Neural progenitor cell (in vitro differentiated cells): Measurements from ENCODE around the gene PDE7B. TPM values are rescaled to one million over a fixed set of nuclear protein-coding genes. Genes with fewer than 3 reads are reported as not detected.

ENCODE experiments used
- DNase-seq: peaks from one replicate; pipeline ENCODE4 v3.0.0-alpha.2; 2016; ENCODE audit warnings: low spot score
- H2AFZ ChIP-seq: fragments of 200-600 bp; sonication (generic); replicated peaks from 2 replicates; pipeline ENCODE4 v1.6.1; 2016; ENCODE audit warnings: antibody characterized with exemption
- H3F3A ChIP-seq: fragments of 200-600 bp; sonication (generic); 2 replicates; pipeline ENCODE4 v1.6.1; 2016; ENCODE audit warnings: antibody characterized with exemption, low read depth
- H3K27ac ChIP-seq: fragments of 200-600 bp; sonication (generic); 2 replicates; pipeline ENCODE4 v1.5.1; 2016; ENCODE audit warnings: mild to moderate bottlenecking
- H3K27me3 ChIP-seq: fragments of 200-600 bp; sonication (generic); 2 replicates; pipeline ENCODE4 v1.6.1; 2016; ENCODE audit warnings: mild to moderate bottlenecking, moderate library complexity
- H3K36me3 ChIP-seq: fragments of 200-600 bp; sonication (generic); 2 replicates; pipeline ENCODE4 v1.5.1; 2016
- H3K4me1 ChIP-seq: fragments of 200-600 bp; sonication (generic); 2 replicates; pipeline ENCODE4 v1.6.1; 2016; ENCODE audit warnings: mixed run types
- H3K4me2 ChIP-seq: fragments of 200-600 bp; sonication (generic); 2 replicates; pipeline ENCODE4 v1.6.1; 2016
- H3K4me3 ChIP-seq: fragments of 200-600 bp; sonication (generic); 2 replicates; pipeline ENCODE4 v1.5.1; 2016
- H3K79me2 ChIP-seq: fragments of 200-600 bp; sonication (generic); 2 replicates; pipeline ENCODE4 v1.6.1; 2016; ENCODE audit warnings: low read depth
- H3K9ac ChIP-seq: fragments of 200-600 bp; sonication (generic); 2 replicates; pipeline ENCODE4 v1.6.1; 2016
- H3K9me3 ChIP-seq: fragments of 200-600 bp; sonication (generic); 2 replicates; pipeline ENCODE4 v1.5.1; 2016; ENCODE audit warnings: low read depth
- H4K20me1 ChIP-seq: fragments of 200-600 bp; sonication (generic); 2 replicates; pipeline ENCODE4 v1.6.1; 2016; ENCODE audit warnings: low read depth
- H3K27ac Mint-ChIP-seq: 3 replicates; pipeline ENCODE4 v1.8.0; 2021; ENCODE audit warnings: mixed read lengths
- H3K27me3 Mint-ChIP-seq: 2 replicates; pipeline ENCODE4 v1.8.0; 2022; ENCODE audit warnings: low read depth, mild to moderate bottlenecking, inconsistent platforms, moderate library complexity, mixed read lengths; ENCODE audit not compliant: insufficient read depth
- H3K36me3 Mint-ChIP-seq: 3 replicates; pipeline ENCODE4 v1.8.0; 2021; ENCODE audit warnings: mixed read lengths
- H3K4me1 Mint-ChIP-seq: 3 replicates; pipeline ENCODE4 v1.8.0; 2021; ENCODE audit warnings: mixed read lengths
- H3K4me3 Mint-ChIP-seq: 3 replicates; pipeline ENCODE4 v1.8.0; 2021; ENCODE audit warnings: mild to moderate bottlenecking, moderate library complexity, mixed read lengths
- H3K9me3 Mint-ChIP-seq: 3 replicates; pipeline ENCODE4 v1.8.0; 2020; ENCODE audit warnings: mixed read lengths
- EZH2 ChIP-seq: fragments of 200-600 bp; sonication (generic); IDR thresholded peaks from 2 replicates; pipeline ENCODE4 v1.6.1; 2017; ENCODE audit warnings: antibody characterized with exemption, mild to moderate bottlenecking, moderate library complexity
- EZH2phosphoT487 ChIP-seq: fragments of 200-600 bp; sonication (generic); IDR thresholded peaks from 2 replicates; pipeline ENCODE4 v1.6.1; 2017; ENCODE audit warnings: antibody characterized with exemption
- total RNA-seq: library from RNA; depleted of rRNA; stranded (reverse); fragments of >200 nt; gene quantifications from 2 replicates; pipeline ENCODE4 v1.2.3, GENCODE V29; 2015; ENCODE audit warnings: low replicate concordance
- TF ChIP-seq, protein P1 (sequence below): fragments of 200-600 bp; sonication (generic); IDR thresholded peaks from 2 replicates; pipeline ENCODE4 v1.5.1; 2017; ENCODE audit warnings: antibody characterized with exemption, mild to moderate bottlenecking

PDE7B gene
- total RNA-seq, 1 donor from 2014 or later: 0.04 TPM

DNA sequence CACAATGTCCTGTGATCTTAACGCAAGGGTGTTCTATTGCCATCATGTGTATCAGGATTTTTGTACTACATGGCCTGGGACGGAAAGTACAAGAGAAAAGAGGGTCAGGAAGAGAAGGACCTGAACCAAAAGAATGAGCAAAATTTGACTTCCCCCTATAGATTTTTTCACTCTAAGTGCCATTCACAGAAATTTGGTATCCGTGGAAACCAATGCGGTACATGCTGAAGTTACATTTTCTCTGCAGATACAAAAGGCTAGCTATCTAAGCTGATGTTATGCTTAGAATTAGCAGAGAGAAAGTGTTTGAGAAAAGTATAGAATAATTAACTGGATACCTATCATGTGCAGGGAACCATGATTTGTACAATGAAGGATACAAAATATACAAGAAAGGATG, 12.4 kb upstream of the PDE7B start:
- no peak overlapping the region for H3K4me2 ChIP-seq
- no peak overlapping the region for H3K4me3 Mint-ChIP-seq

DNA sequence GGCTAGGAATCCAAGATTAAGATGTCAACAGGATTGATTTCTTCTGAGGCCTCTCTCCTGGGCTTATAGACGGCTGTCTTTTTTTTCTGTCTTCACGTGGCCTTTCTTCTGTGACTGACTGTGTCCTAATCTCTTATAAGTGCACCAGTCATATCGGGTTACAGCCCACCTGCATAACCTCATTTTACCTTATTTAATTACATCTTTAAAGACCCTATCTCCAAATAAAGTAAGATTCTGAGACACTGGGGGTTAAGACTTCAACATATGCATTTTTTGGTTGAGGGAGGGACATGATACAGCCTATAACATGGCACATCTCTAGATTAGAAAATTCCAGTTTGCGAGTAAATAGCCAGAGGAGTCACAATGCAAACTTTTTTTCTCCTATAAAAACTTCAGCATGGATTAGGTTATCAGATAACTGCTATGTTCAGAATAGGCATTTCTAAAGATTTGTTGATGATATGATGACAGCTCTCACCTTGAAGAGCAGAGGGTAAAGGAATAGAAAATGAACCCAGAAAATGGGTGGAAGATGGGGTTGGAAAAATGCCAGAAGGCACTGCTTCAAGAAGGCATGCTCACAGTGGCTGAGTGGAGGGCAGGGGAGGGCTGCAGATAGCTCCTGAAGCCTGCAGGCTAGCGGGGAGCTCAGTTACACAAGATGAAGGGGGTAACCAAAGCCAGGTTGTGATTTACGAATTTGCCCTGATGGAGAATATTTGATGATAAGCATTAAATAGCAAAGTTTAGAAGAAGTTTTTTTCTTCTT, 8.7 kb upstream of the PDE7B start:
- H2AFZ ChIP-seq: no peak overlapping the region
- no peak overlapping the region for H3K27ac ChIP-seq
- no peaks in the 10 kb centered on the region for H3K36me3 ChIP-seq
- Mint-ChIP-seq H3K27ac (no peak overlapping the region), H3K9me3 (no peaks in the 10 kb centered on the region), H3K4me3 (no peak overlapping the region), H3K36me3 (no peaks in the 10 kb centered on the region), H3K4me1 (peaks cover 17% of the 10 kb centered on the region), H3K27me3 (no peaks in the 10 kb centered on the region)
- H4K20me1 ChIP-seq: no peaks in the 10 kb centered on the region
- no peak for DNase-seq
- no peak for TF ChIP-seq EZH2
- TF ChIP-seq, protein P1, sequence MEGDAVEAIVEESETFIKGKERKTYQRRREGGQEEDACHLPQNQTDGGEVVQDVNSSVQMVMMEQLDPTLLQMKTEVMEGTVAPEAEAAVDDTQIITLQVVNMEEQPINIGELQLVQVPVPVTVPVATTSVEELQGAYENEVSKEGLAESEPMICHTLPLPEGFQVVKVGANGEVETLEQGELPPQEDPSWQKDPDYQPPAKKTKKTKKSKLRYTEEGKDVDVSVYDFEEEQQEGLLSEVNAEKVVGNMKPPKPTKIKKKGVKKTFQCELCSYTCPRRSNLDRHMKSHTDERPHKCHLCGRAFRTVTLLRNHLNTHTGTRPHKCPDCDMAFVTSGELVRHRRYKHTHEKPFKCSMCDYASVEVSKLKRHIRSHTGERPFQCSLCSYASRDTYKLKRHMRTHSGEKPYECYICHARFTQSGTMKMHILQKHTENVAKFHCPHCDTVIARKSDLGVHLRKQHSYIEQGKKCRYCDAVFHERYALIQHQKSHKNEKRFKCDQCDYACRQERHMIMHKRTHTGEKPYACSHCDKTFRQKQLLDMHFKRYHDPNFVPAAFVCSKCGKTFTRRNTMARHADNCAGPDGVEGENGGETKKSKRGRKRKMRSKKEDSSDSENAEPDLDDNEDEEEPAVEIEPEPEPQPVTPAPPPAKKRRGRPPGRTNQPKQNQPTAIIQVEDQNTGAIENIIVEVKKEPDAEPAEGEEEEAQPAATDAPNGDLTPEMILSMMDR: no peak
- TF ChIP-seq EZH2phosphoT487: no peak
- no peaks in the 10 kb centered on the region for H3K4me1 ChIP-seq
- H3K9ac ChIP-seq: no peak overlapping the region
- no peaks in the 10 kb centered on the region for H3F3A ChIP-seq
- H3K79me2 ChIP-seq: no peaks in the 10 kb centered on the region
- no peaks in the 10 kb centered on the region for H3K9me3 ChIP-seq
- H3K27me3 ChIP-seq: no peaks in the 10 kb centered on the region
- H3K4me2 ChIP-seq: no peak overlapping the region
- no peak overlapping the region for H3K4me3 ChIP-seq

More for the DNA sequence above, 12.4 kb upstream of the PDE7B start:
- no peaks in the 10 kb centered on the region for H3K9me3 Mint-ChIP-seq
- Histone ChIP-seq H3K27me3 (no peaks in the 10 kb centered on the region), H4K20me1 (no peaks in the 10 kb centered on the region), H3K9ac (no peak overlapping the region), H3K36me3 (no peaks in the 10 kb centered on the region), H2AFZ (no peak overlapping the region), H3F3A (no peaks in the 10 kb centered on the region), H3K79me2 (no peaks in the 10 kb centered on the region), H3K9me3 (no peaks in the 10 kb centered on the region), H3K4me1 (no peaks in the 10 kb centered on the region), H3K27ac (no peak overlapping the region), H3K4me3 (no peak overlapping the region)
- H3K27me3 Mint-ChIP-seq: no peaks in the 10 kb centered on the region
- no peak overlapping the region for H3K27ac Mint-ChIP-seq
- TF ChIP-seq EZH2phosphoT487 (no peak), EZH2 (no peak)
- TF ChIP-seq, protein P1: no peak
- no peaks in the 10 kb centered on the region for H3K36me3 Mint-ChIP-seq
- DNase-seq: no peak
- H3K4me1 Mint-ChIP-seq: peaks cover 17% of the 10 kb centered on the region

- no peak overlapping the region for H3K4me3 ChIP-seq
- no peaks in the 10 kb centered on the region for H3K36me3 Mint-ChIP-seq
- H3K79me2 ChIP-seq: no peaks in the 10 kb centered on the region
- H3K27ac Mint-ChIP-seq: no peak overlapping the region
- H3K27ac ChIP-seq: no peak overlapping the region
- no peaks in the 10 kb centered on the region for H3K36me3 ChIP-seq
- H3K9me3 Mint-ChIP-seq: no peaks in the 10 kb centered on the region
- TF ChIP-seq EZH2 (no peak), EZH2phosphoT487 (no peak)
- TF ChIP-seq, protein P1: no peak
- H3K4me3 Mint-ChIP-seq: no peak overlapping the region
- no peaks in the 10 kb centered on the region for H4K20me1 ChIP-seq
- no peak for DNase-seq
- no peaks in the 10 kb centered on the region for H3K27me3 Mint-ChIP-seq
- peaks cover 11% of the 10 kb centered on the region for H3K4me1 ChIP-seq
- no peaks in the 10 kb centered on the region for H3K27me3 ChIP-seq
- peaks cover 17% of the 10 kb centered on the region for H3K4me1 Mint-ChIP-seq
- H2AFZ ChIP-seq: no peak overlapping the region
- no peak overlapping the region for H3K9ac ChIP-seq
- no peaks in the 10 kb centered on the region for H3F3A ChIP-seq
- no peak overlapping the region for H3K4me2 ChIP-seq
- H3K9me3 ChIP-seq: no peaks in the 10 kb centered on the region
Observed at GRCh38 chr6:135850882-135851281, 619 bp upstream of the PDE7B start.
